DOHH2 (cell line): Measurements from ENCODE around the gene RPS6KA4.
A peak's percentile ranks its signal among the peaks of the same experiment; 100 is the strongest.
"Not testable (repeated sequence)": the region's sequence is repeated elsewhere in the genome, so short reads cannot be mapped to it uniquely, and the experiment has no call there.

ENCODE experiments used
- H3F3A ChIP-seq: fragments of 200-600 bp; sonication (generic), shearing (Covaris generic); 2 replicates; pipeline ENCODE4 v1.6.0; 2016; ENCODE audit warnings: antibody characterized with exemption, mild to moderate bottlenecking; ENCODE audit not compliant: control insufficient read depth, insufficient read depth
- H3K27ac ChIP-seq: fragments of 200-600 bp; sonication (generic); 2 replicates; pipeline ENCODE4 v1.5.1; 2014; ENCODE audit warnings: low read depth, mild to moderate bottlenecking, low read length, moderate library complexity
- H3K27me3 ChIP-seq: fragments of 200-600 bp; sonication (generic); 2 replicates; pipeline ENCODE4 v1.6.1; 2014; ENCODE audit warnings: mild to moderate bottlenecking, low read length, mixed read lengths; ENCODE audit not compliant: control insufficient read depth
- H3K36me3 ChIP-seq: fragments of 200-600 bp; sonication (generic); 2 replicates; pipeline ENCODE4 v1.6.1; 2014; ENCODE audit warnings: mild to moderate bottlenecking, low read length, moderate library complexity, mixed read lengths; ENCODE audit not compliant: control insufficient read depth
- H3K4me1 ChIP-seq: fragments of 200-600 bp; sonication (generic); 2 replicates; pipeline ENCODE4 v1.6.1; 2014; ENCODE audit warnings: mild to moderate bottlenecking, low read length, mixed read lengths; ENCODE audit not compliant: control insufficient read depth
- H3K4me2 ChIP-seq: fragments of 200-600 bp; sonication (generic); 2 replicates; pipeline ENCODE4 v1.6.0; 2014; ENCODE audit warnings: mild to moderate bottlenecking, low read length, moderate library complexity
- H3K4me3 ChIP-seq: fragments of 200-600 bp; sonication (generic); 2 replicates; pipeline ENCODE4 v1.5.1; 2014; ENCODE audit warnings: mild to moderate bottlenecking, low read length, mixed read lengths
- H3K79me2 ChIP-seq: fragments of 200-600 bp; sonication (generic); 2 replicates; pipeline ENCODE4 v1.6.1; 2014; ENCODE audit warnings: mild to moderate bottlenecking, low read length, mixed read lengths; ENCODE audit not compliant: control insufficient read depth
- H3K9me2 ChIP-seq: fragments of 200-600 bp; sonication (generic); replicated peaks from 2 replicates; pipeline ENCODE4 v1.6.1; 2014; ENCODE audit warnings: mild to moderate bottlenecking, low read length, mixed read lengths; ENCODE audit not compliant: control insufficient read depth
- H3K9me3 ChIP-seq: fragments of 200-600 bp; sonication (generic); 2 replicates; pipeline ENCODE4 v1.6.1; 2014; ENCODE audit warnings: antibody characterized with exemption, low read length, mixed read lengths; ENCODE audit not compliant: control insufficient read depth, insufficient read depth
- H4K20me1 ChIP-seq: fragments of 200-600 bp; sonication (generic); 2 replicates; pipeline ENCODE4 v1.6.0; 2014; ENCODE audit warnings: low read depth, mild to moderate bottlenecking, antibody characterized with exemption, low read length, moderate library complexity; ENCODE audit not compliant: control insufficient read depth, insufficient read depth
- CTCF ChIP-seq: fragments of 200-600 bp; sonication (generic); IDR thresholded peaks from one replicate; pipeline ENCODE4 v1.5.1; 2014; ENCODE audit warnings: antibody characterized with exemption, mild to moderate bottlenecking, low read depth, low read length; ENCODE audit not compliant: poor library complexity, severe bottlenecking
- EZH2phosphoT487 ChIP-seq: fragments of 200-600 bp; sonication (generic); IDR thresholded peaks from 2 replicates; pipeline ENCODE4 v1.6.1; 2017; ENCODE audit warnings: borderline replicate concordance, mild to moderate bottlenecking, antibody characterized with exemption, low read length, moderate library complexity, mixed read lengths

Gene RPS6KA4

GRCh38 chr11:64415996-64416728, 57.2 kb downstream of the RPS6KA4 start:
- Histone ChIP-seq H3K9me3 (peaks cover 14% of the 10 kb centered on the region; the same call in 1 of the 2 replicates), H3K36me3 (no peaks in the 10 kb centered on the region), H3K27ac (peak overlapping the region; percentile 27; the same call in 1 of the 2 replicates), H3K79me2 (no peaks in the 10 kb centered on the region), H3K27me3 (peaks cover 6% of the 10 kb centered on the region), H3K4me1 (peaks cover 5% of the 10 kb centered on the region; the same call in 1 of the 2 replicates), H3K4me3 (no peak overlapping the region), H3K9me2 (no peaks in the 10 kb centered on the region), H3F3A (peaks cover 9% of the 10 kb centered on the region), H4K20me1 (no peaks in the 10 kb centered on the region), H3K4me2 (no peak overlapping the region)
- TF ChIP-seq CTCF, result no peak
- TF ChIP-seq EZH2phosphoT487, result no peak

- not testable (repeated sequence) for H3K9me2 ChIP-seq, H3K27ac ChIP-seq, H3K79me2 ChIP-seq, H3K36me3 ChIP-seq, H3K4me1 ChIP-seq, H4K20me1 ChIP-seq, H3K4me2 ChIP-seq, H3F3A ChIP-seq, H3K4me3 ChIP-seq, H3K27me3 ChIP-seq
- peaks cover 18% of the 10 kb centered on the region for H3K9me3 ChIP-seq
Observed at GRCh38 chr11:64418233-64418632, 59.3 kb downstream of the RPS6KA4 start.

GRCh38 chr11:64419257-64419790, 60.4 kb downstream of the RPS6KA4 start:
- Histone ChIP-seq H3K9me2 (no peaks in the 10 kb centered on the region), H3K27me3 (peaks cover 6% of the 10 kb centered on the region; the same call in 1 of the 2 replicates), H4K20me1 (no peaks in the 10 kb centered on the region), H3K4me3 (no peak overlapping the region), H3K4me2 (no peak overlapping the region), H3K4me1 (peaks cover 5% of the 10 kb centered on the region; the same call in 1 of the 2 replicates), H3K36me3 (no peaks in the 10 kb centered on the region), H3K79me2 (no peaks in the 10 kb centered on the region), H3F3A (peaks cover 9% of the 10 kb centered on the region), H3K27ac (no peak overlapping the region), H3K9me3 (peaks cover 18% of the 10 kb centered on the region)
- TF ChIP-seq EZH2phosphoT487 (no peak), CTCF (no peak)

- H3K36me3 ChIP-seq, result no peaks in the 10 kb centered on the region
- no peaks in the 10 kb centered on the region for H4K20me1 ChIP-seq
- no peak for TF ChIP-seq EZH2phosphoT487
- no peak for TF ChIP-seq CTCF
- H3K9me3 ChIP-seq, result peaks cover 18% of the 10 kb centered on the region
- peaks cover 3% of the 10 kb centered on the region; the same call in 1 of the 2 replicates for H3K4me1 ChIP-seq
- no peaks in the 10 kb centered on the region for H3K79me2 ChIP-seq
- H3K27ac ChIP-seq, result no peak overlapping the region
- H3K9me2 ChIP-seq, result no peaks in the 10 kb centered on the region
- peaks cover 6% of the 10 kb centered on the region; the same call in 1 of the 2 replicates for H3K27me3 ChIP-seq
- H3K4me3 ChIP-seq, result no peak overlapping the region
- H3F3A ChIP-seq, result peaks cover 9% of the 10 kb centered on the region
- no peak overlapping the region for H3K4me2 ChIP-seq
Observed at GRCh38 chr11:64419818-64420485, 61.0 kb downstream of the RPS6KA4 start.
